Right renal pelvis (tissue), 4 donors: ENCODE measurements around the gene COL4A5. TPM values are rescaled to one million over a fixed set of nuclear protein-coding genes. Genes with fewer than 3 reads are reported as not detected.
"Not testable (repeated sequence)": the region's sequence is repeated elsewhere in the genome, so short reads cannot be mapped to it uniquely, and the experiment has no call there.

ENCODE experiments used
- DNase-seq, 4 donors: peaks; one replicate each; pipeline ENCODE4 v3.0.0-alpha.2; 2013; ENCODE audit warnings: low read depth in 4 of 4, low spot score in 3 of 4, missing footprints in 1 of 4
- polyA plus RNA-seq, 4 donors: library from polyadenylated mRNA; unstranded; fragments of 120-200 nt; gene quantifications; one replicate each; pipeline ENCODE4 v1.2.1, GENCODE V29; 2013; ENCODE audit not compliant: insufficient read length in 4 of 4

The COL4A5 gene
- polyA plus RNA-seq, 4 donors: 123 to 163 (median 148) TPM

GRCh38 chrX:108447303-108447702, 7.7 kb downstream of the COL4A5 start:
- no peak for DNase-seq

- DNase-seq: no peak
These were observed 14.2 kb downstream of the COL4A5 start for GRCh38 chrX:108453841-108454240.

GRCh38 chrX:108456971-108457477, 17.4 kb downstream of the COL4A5 start:
- no peak for DNase-seq

GRCh38 chrX:108464604-108465003, 25.0 kb downstream of the COL4A5 start:
- DNase-seq: no peak

- no peak for DNase-seq
These were observed 28.8 kb downstream of the COL4A5 start for GRCh38 chrX:108468486-108468885.

GRCh38 chrX:108473979-108474378, 34.3 kb downstream of the COL4A5 start:
- DNase-seq: no peak

- not testable (repeated sequence) for DNase-seq
These were observed 41.9 kb downstream of the COL4A5 start for GRCh38 chrX:108481528-108481927.

GRCh38 chrX:108484251-108484650, 44.6 kb downstream of the COL4A5 start:
- no peak for DNase-seq

- DNase-seq: no peak
These were observed 46.3 kb downstream of the COL4A5 start for GRCh38 chrX:108485960-108486359.

- DNase-seq: no peak
These were observed 54.9 kb downstream of the COL4A5 start for GRCh38 chrX:108494406-108495090.

- DNase-seq: no peak
These were observed 72.1 kb downstream of the COL4A5 start for GRCh38 chrX:108511721-108512120.

- no peak for DNase-seq
These were observed 76.5 kb downstream of the COL4A5 start for GRCh38 chrX:108516184-108516583.

GRCh38 chrX:108527724-108528123, 88.1 kb downstream of the COL4A5 start:
- DNase-seq: no peak

- no peak for DNase-seq
These were observed 97.4 kb downstream of the COL4A5 start for GRCh38 chrX:108537005-108537404.

GRCh38 chrX:108541286-108541685, 101.6 kb downstream of the COL4A5 start:
- no peak for DNase-seq

- DNase-seq: no peak
These were observed 117.9 kb downstream of the COL4A5 start for GRCh38 chrX:108557580-108557979.

- no peak for DNase-seq
These were observed 118.6 kb downstream of the COL4A5 start for GRCh38 chrX:108558217-108558616.

GRCh38 chrX:108573136-108573535, 133.5 kb downstream of the COL4A5 start:
- DNase-seq: no peak

- no peak for DNase-seq
These were observed 142.5 kb downstream of the COL4A5 start for GRCh38 chrX:108582151-108582550.

GRCh38 chrX:108584617-108585211, 145.1 kb downstream of the COL4A5 start:
- no peak for DNase-seq

GRCh38 chrX:108590496-108590895, 150.9 kb downstream of the COL4A5 start:
- DNase-seq: no peak

- no peak for DNase-seq
These were observed 161.6 kb downstream of the COL4A5 start for GRCh38 chrX:108601276-108601675.
